Activated CD4-positive, alpha-beta T cell treated with anti-CD3 and anti-CD28 coated beads for 4 hours (primary cell): ENCODE measurements around the gene ARG1.

Experiments used
- DNase-seq, 2 donors: peaks; one replicate each; pipeline ENCODE4 v3.0.0-alpha.2; 2020

The ARG1 gene

DNA sequence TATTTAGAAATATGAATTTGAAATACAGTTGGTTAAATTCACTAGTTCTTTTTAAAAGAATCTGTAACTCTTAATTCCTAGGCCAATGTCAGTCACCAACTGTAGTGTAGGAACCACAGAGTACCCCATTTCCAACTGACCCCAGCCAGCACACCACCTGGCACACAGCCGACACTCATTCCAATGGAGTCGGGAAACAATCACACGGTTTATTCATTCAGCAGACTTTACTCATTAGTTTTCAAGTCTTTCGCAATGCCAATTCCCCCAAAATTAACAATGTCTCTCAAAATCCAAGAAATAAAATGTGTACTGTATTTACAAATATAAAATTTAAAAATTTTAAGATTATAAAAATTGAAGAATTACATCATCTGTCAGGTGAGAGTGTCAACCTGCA is 13.5 kb downstream of the ARG1 start:
- DNase-seq = no peak

DNA sequence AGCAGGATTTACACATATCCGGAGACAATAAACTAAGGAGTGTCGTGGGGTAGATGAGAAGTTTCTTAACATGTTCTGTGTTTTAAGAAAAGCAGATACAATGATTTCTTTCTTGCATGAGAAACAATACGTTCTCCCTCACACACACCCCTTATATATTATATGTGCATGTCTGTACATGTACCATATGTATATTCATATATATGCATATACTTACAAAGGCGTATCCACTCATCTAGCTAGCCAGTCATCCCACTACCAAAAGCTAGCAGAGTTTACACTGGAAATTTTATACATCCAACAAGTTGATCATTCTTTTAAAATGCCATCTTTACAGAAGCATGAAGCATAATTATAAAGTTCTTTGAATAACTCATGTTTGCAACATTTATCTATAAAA is 14.9 kb downstream of the ARG1 start:
- no peak for DNase-seq

DNA sequence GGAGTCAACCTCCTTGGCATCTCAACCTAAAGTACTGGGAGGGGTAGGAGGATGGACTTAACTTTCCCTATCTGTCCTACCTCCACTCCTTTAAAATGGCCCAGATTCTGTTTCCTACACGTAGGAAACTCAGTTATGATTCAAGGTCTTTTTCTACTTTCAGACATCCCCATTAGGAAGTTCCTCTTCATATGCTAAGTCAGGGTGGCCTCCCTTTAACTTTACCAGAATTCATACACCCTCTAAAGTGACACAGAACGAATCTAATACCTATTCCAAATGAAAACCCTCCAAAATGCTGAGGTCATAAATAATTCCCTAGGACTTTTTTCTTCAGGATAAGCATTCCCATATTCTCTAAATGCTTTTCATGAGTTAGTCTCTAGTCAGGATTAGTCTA is 15.6 kb downstream of the ARG1 start:
- no peak for DNase-seq

DNA sequence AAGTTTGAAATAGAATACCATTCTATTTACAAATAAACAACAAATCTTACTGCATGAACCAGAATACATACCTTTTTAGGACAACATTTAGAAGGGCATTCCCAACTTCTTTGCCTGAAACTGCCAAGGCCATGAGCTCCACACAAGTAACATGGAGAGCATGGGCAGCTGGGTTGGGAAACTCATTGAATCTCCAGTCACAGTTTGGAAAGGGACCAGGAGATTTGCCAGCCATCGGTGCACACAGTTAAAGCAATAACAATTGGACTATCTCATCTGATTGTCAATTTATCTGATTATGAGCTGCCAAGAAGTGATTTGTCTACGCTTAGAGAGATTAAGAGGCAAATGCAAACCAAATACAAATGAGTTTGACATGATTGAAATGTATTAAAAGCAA is 19.9 kb downstream of the ARG1 start:
- DNase-seq = no peak

DNA sequence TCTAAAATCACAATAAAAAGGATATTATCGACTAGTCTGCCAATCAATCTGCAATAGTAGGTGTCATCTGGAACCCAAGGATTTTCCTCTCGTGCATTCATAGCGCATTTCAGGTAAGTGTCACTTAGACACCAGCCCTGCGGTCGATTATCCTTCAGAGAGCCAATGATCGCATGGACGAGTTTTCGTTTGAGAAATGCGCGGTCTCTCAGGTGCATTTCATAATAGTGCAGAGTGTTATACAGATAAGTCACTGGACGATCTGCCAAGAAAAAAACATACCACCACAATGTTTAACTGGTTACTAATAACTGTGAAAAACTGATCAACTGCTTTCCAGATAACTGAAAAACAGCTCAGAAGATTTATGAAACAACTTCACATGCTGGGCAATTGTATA is 21.0 kb downstream of the ARG1 start:
- no peak for DNase-seq

DNA sequence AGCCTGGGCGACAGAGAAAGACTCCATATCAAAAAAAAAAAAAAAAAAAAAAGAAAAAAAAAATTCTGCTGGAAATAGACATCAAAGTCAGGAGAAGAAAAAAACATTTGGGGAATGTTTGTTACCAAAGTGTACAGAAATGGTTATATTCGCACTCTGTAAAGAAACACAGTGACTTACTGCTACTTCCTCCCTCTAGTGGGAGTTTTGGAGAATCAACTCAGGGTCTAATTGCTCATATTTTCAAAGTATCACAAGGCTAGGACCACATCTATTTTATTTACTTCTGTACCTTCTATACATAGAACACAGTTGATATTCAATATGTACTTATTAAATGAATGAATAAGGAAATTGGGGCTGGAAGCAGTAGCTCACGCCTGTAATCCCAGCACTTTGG is 24.4 kb downstream of the ARG1 start:
- no peak for DNase-seq

DNA sequence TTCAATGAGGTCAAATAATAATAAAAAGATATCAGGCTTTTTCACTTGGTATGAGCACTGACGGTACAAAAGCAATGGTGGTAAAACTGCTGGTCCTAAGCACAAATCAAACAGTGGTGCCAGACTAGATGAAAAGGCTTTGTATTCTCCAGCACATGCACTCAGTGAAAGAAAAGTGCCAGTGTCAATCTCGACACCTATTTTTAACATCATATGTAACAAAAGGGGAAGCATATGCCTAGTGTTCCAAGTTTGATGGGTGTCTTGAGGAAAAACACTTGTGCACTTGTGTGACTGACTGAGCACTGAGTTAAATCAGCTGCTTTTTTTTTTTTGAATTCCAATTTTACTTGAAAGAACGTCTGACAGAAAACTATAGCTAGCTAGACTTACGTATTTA is 27.7 kb downstream of the ARG1 start:
- no peak for DNase-seq

DNA sequence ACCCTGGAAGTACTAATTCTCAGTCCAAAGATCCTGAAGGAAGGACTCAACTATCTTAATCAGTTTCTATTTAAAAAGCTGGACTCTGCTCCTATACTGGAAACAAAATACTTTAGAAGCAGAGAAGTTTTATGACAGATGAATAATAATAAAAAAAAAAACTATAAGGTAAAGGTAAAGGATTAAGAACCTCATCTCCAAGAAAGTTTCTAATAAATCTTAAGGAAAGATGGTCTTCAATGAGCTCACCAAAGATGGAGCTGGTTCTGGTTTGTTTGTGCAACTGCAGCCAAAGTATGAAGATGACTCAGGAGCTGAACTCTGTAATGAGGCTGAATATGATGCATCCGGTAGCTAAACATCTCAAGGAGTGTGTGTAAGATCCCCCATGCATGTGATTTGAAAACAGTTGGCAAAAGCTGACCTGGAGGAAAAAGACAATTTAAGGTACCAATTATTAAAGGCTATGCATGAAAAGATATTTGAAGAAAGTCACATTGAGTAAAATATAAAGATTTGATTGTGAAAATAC is 29.8 kb downstream of the ARG1 start:
- no peak for DNase-seq

DNA sequence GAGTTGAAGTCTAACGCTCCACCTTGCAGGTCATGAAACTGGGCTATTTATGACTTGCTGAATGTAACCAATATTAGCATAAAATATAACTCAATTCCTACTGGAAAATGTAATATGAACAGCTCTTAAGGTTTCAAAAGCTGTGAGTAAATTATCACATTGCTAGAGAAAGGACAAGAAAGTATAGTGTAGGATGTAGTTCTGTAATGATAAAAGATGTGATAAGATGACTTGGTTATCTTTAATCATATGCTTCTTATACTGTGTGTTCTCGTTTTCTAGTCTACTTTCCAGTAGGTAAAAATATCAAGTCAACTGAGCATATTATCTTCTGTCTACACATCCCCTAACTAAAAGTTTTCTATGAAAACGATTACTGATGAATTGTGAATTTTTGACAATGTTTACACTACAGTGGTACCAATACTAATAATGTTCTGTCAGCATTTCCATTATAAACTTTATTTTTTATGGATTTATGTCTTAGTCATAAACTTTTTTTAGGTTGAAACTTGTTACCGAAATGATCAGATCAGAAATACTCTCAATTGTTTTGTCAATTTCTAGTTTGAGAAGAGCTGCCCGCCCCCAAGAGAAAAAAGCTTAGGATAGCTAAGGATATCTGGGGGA is 40.4 kb downstream of the ARG1 start:
- DNase-seq = no peak

DNA sequence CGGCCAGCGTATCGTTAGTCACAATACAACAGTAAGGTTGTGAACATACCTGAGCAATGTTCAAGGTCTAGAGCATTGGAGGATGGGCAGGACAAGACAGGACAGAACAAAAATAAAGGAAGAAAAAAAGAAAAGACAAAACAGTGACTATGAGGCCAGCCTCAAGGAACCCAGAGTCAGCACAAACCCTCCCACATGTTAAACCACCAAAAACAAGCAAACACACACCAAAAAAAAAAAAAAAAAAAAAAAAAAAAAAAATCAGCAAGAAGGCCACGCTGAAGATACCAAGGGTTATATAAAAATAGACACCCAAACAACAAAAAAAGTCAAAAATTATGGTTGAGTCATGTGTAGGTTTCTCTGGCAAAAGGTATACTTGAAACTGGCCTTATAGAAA is 42.2 kb downstream of the ARG1 start:
- no peak for DNase-seq

DNA sequence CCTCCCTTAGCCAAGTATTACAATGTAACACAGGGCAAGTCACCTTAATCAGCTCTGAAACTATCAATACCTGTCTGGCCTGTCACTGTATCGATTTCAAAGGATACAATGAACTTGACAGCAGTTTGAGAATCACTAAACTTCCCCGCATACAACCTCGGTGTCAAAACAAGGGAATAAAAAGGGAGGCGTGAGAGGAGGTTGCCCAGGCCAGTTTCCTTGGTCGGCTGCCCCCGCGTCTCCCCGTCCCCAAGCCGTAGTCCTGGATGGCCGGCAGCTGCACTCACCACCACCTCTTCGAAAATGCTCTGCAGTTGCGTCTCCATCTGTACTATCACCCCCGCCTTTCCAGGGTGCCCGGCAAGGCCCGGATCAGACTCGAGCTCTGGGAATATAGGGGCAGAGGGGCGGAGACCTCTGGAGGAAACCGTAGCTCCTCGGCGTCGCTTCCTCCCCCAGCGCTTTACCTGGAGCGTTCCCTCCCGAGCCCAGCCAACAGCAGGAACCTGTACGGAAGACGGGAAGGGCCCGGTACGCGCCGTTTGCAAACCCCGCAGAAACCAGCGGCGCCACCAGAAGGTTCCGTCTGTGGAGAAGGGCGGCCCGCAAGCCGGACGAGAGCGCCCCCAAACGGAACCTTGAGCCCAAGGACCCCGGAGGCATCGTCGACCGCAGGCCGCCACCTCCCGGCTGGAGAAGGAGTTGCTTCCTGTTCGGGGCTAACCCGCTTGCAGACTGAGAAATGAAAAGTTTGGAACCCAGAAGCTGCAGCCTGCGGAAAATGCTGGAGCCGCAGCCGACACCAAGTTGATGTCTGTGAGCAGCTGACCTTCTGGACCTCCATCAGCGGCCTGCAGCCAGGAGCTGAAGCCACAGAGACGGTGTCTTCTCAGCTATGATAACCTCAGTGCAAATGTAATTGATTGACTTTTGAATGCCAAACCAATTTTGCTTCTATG is 55.0 kb downstream of the ARG1 start, which contains the start of gene MED23:
MED23 (minus strand) TSS at position 519 of the 959 bp plus-strand sequence; CDS start at position 326, 193 bp downstream.
- peak; percentile 92 to 96 for DNase-seq

DNA sequence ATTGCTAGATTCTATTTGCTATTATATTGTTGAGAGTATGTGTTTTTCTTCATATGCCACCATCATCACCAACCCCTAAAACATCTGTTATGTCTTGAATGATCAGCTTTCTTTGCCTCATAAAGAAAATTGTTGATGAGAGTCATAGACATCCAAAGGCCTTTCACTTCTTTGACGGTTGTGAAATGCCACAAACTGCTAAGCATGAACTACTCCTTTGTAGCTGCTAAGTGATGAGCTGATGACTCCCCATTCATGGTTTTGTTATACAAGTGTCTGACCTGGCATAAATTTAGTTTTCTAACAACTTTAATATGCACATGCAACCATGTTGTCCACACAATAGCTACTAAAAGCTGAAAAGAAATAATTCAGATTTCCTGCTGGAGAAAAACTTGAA is 55.7 kb downstream of the ARG1 start:
- no peak for DNase-seq

DNA sequence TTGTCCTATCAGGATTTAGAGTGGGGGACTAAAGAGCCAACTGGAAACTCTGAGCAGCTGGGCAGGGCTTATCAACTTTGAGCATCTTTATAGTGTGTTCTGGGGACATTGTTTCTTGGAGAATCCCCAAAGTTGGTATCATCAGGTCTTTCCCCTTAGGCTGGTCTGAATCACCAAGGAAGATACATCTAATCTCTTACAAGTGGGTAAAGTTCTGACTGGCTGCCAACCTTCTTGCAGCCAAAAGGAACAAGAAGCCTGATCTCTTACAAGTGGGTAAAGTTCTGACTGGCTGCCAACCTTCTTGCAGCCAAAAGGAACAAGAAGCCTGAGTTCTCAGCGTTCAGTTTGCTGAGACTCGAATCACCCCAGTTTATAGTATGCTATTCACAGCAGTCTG is 56.6 kb downstream of the ARG1 start:
- DNase-seq = no peak

DNA sequence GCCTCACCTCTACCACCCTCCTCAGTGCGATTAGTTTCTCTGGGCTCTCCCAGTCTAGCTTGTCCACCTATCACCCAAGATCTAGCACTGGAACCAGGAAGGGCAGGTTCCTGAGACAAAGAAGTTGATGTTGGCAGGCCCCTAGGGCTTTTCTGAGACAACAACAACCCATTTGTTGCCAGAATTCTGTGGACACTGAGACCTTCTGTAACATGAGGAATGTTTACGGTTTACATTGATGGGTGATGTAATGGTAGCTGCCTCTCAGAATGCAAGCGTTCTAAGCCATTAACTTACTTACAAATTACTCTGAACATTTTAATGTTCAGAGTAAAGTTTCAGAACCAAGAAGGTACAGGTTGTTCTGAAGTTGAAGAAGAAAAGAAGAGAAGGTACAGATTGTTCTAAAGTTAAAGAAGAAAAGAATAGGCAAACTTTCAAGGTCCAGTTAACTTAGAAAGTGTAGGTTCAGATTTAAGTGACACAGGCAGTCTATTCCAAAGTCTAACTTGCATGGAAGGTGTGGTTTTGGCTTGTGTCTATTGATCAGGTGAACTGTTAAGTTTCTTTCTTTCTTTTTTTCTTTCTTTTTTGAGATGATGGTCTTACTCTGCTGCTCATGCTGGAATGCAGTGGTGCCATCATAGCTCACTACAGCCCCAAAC is 58.7 kb downstream of the ARG1 start:
- DNase-seq = no peak
